GM23248 (cell line): ENCODE results near the gene MIA3. TPM values are rescaled to one million over a fixed set of nuclear protein-coding genes. Genes with fewer than 3 reads are reported as not detected.

Experiments
- DNase-seq: peaks from one replicate; pipeline ENCODE4 v3.0.0-alpha.2; 2015
- H2AFZ ChIP-seq: fragments of 200-600 bp; sonication (generic); 2 replicates; pipeline ENCODE4 v1.6.1; 2016; ENCODE audit warnings: antibody characterized with exemption
- H3F3A ChIP-seq: fragments of 200-600 bp; sonication (generic); 2 replicates; pipeline ENCODE4 v1.6.1; 2016; ENCODE audit warnings: mild to moderate bottlenecking, antibody characterized with exemption, mixed run types; ENCODE audit not compliant: insufficient read depth
- H3K27ac ChIP-seq: fragments of 200-600 bp; sonication (generic); 2 replicates; pipeline ENCODE4 v1.5.1; 2016; ENCODE audit warnings: mild to moderate bottlenecking
- H3K27me3 ChIP-seq: fragments of 200-600 bp; sonication (generic); replicated peaks from 2 replicates; pipeline ENCODE4 v1.6.1; 2016; ENCODE audit warnings: mild to moderate bottlenecking; ENCODE audit not compliant: insufficient read depth
- H3K36me3 ChIP-seq: fragments of 200-600 bp; sonication (generic); 2 replicates; pipeline ENCODE4 v1.6.1; 2016; ENCODE audit warnings: low read depth, mild to moderate bottlenecking
- H3K4me1 ChIP-seq: fragments of 200-600 bp; sonication (generic); 2 replicates; pipeline ENCODE4 v1.6.1; 2016; ENCODE audit warnings: mild to moderate bottlenecking; ENCODE audit not compliant: insufficient read depth
- H3K4me2 ChIP-seq: fragments of 200-600 bp; sonication (generic); one replicate; pipeline ENCODE4 v1.6.1; 2016; ENCODE audit warnings: mild to moderate bottlenecking; ENCODE audit not compliant: unreplicated experiment
- H3K4me3 ChIP-seq: fragments of 200-600 bp; sonication (generic); 2 replicates; pipeline ENCODE4 v1.5.1; 2016; ENCODE audit warnings: mild to moderate bottlenecking
- H3K79me2 ChIP-seq: fragments of 200-600 bp; sonication (generic); 2 replicates; pipeline ENCODE4 v1.6.1; 2016; ENCODE audit warnings: mild to moderate bottlenecking; ENCODE audit not compliant: insufficient read depth
- H3K9ac ChIP-seq: fragments of 200-600 bp; sonication (generic); 2 replicates; pipeline ENCODE4 v1.6.1; 2016; ENCODE audit warnings: mild to moderate bottlenecking
- H3K9me2 ChIP-seq: fragments of 200-600 bp; sonication (generic); 2 replicates; pipeline ENCODE4 v1.6.1; 2016; ENCODE audit warnings: mixed run types, mild to moderate bottlenecking, moderate library complexity; ENCODE audit not compliant: insufficient read depth
- H3K9me3 ChIP-seq: fragments of 200-600 bp; sonication (generic); one replicate; pipeline ENCODE4 v1.6.1; 2017; ENCODE audit warnings: low read depth
- H4K20me1 ChIP-seq: fragments of 200-600 bp; sonication (generic); 2 replicates; pipeline ENCODE4 v1.6.0; 2016; ENCODE audit not compliant: insufficient read depth
- EZH2 ChIP-seq: fragments of 200-600 bp; sonication (generic); IDR thresholded peaks from 2 replicates; pipeline ENCODE4 v1.6.1; 2018; ENCODE audit warnings: antibody characterized with exemption, mild to moderate bottlenecking; ENCODE audit not compliant: insufficient read depth, poor library complexity, severe bottlenecking
- EZH2phosphoT487 ChIP-seq: fragments of 200-600 bp; sonication (generic); IDR thresholded peaks from 2 replicates; pipeline ENCODE4 v1.6.1; 2018; ENCODE audit warnings: antibody characterized with exemption, moderate library complexity, mild to moderate bottlenecking, low read depth; ENCODE audit not compliant: insufficient read depth
- WGBS, 2 experiments: methylation state at CpG; one replicate each; pipeline ENCODE4 v1.1.6; 2015 to 2017; ENCODE audit warnings: low lambda C conversion rate in 2 of 2, low coverage in 1 of 2; ENCODE audit errors: missing lambda C conversion rate in 2 of 2; 5-methylcytosine and 5-hydroxymethylcytosine counted together
- in situ Hi-C: fragments of 300-500 bp; cut with MboI; formaldehyde crosslinking; loops from 2 replicates; pipeline ENCODE4 v1.15.0; 2020
- polyA plus RNA-seq: library from polyadenylated mRNA; unstranded; fragments of >200 nt; fragmentation: Nextera tagmentation; extraction: Ambion mirVana; gene quantifications from 2 replicates; pipeline ENCODE4 v1.2.1, GENCODE V29; 2016
- total RNA-seq: library from RNA; depleted of rRNA; stranded (reverse); fragments of >200 nt; shearing (Covaris generic); gene quantifications from 2 replicates; pipeline ENCODE4 v1.2.3, GENCODE V29; 2014

Gene MIA3
- total and polyA plus RNA-seq, 2 experiments from 2014 or later: 35.8 to 47.5 TPM

- 71 to 76% methylated on average over 2 of the region's 2 CpGs for WGBS, 2 experiments
- H4K20me1 ChIP-seq: no peaks in the 10 kb centered on the region
- in situ Hi-C loops: no loop called here
Observed at GRCh38 chr1:222620566-222620965, 2.7 kb downstream of the MIA3 start.

GRCh38 chr1:222622765-222623164 lies 4.9 kb downstream of the MIA3 start:
- WGBS, 2 experiments: 94 to 97% methylated on average over 5 of the region's 5 CpGs

More at GRCh38 chr1:222620566-222620965, 2.7 kb downstream of the MIA3 start:
- Histone ChIP-seq H3K9me3 (no peaks in the 10 kb centered on the region), H3K27ac (no peak overlapping the region), H3K4me1 (peaks cover 13% of the 10 kb centered on the region), H3K9ac (no peak overlapping the region), H3K4me3 (no peak overlapping the region), H3F3A (peaks cover 26% of the 10 kb centered on the region), H3K4me2 (no peak overlapping the region), H3K79me2 (peaks cover 57% of the 10 kb centered on the region), H3K27me3 (no peaks in the 10 kb centered on the region), H2AFZ (no peak overlapping the region), H3K9me2 (no peaks in the 10 kb centered on the region), H3K36me3 (peaks cover 19% of the 10 kb centered on the region; the same call in 1 of the 2 replicates)
- no peak for DNase-seq
- no peak for TF ChIP-seq EZH2phosphoT487
- TF ChIP-seq EZH2: no peak

GRCh38 chr1:222623458-222623857 lies 5.6 kb downstream of the MIA3 start:
- no peak overlapping the region for H3K4me3 ChIP-seq
- H3K79me2 ChIP-seq: peaks cover 57% of the 10 kb centered on the region
- H3K9ac ChIP-seq: no peak overlapping the region
- no peak for TF ChIP-seq EZH2
- no peak for TF ChIP-seq EZH2phosphoT487
- H3K4me2 ChIP-seq: no peak overlapping the region
- H4K20me1 ChIP-seq: no peaks in the 10 kb centered on the region
- no peak for DNase-seq
- peaks cover 28% of the 10 kb centered on the region for H3K36me3 ChIP-seq
- in situ Hi-C loops: no loop called here
- peaks cover 29% of the 10 kb centered on the region for H3F3A ChIP-seq
- H3K4me1 ChIP-seq: peaks cover 18% of the 10 kb centered on the region
- H2AFZ ChIP-seq: no peak overlapping the region
- no peaks in the 10 kb centered on the region for H3K27me3 ChIP-seq
- no peaks in the 10 kb centered on the region for H3K9me3 ChIP-seq
- no peaks in the 10 kb centered on the region for H3K9me2 ChIP-seq
- H3K27ac ChIP-seq: no peak overlapping the region

More at GRCh38 chr1:222622765-222623164, 4.9 kb downstream of the MIA3 start:
- Histone ChIP-seq H3K9me2 (no peaks in the 10 kb centered on the region), H2AFZ (no peak overlapping the region), H3K36me3 (peaks cover 21% of the 10 kb centered on the region; the same call in 1 of the 2 replicates), H3K27me3 (no peaks in the 10 kb centered on the region), H3K4me2 (no peak overlapping the region), H3K27ac (no peak overlapping the region), H3F3A (peaks cover 26% of the 10 kb centered on the region), H3K4me1 (peaks cover 16% of the 10 kb centered on the region), H3K9me3 (no peaks in the 10 kb centered on the region), H3K9ac (no peak overlapping the region), H4K20me1 (no peaks in the 10 kb centered on the region), H3K4me3 (no peak overlapping the region), H3K79me2 (peaks cover 57% of the 10 kb centered on the region)
- TF ChIP-seq EZH2phosphoT487 (no peak), EZH2 (no peak)
- in situ Hi-C loops: no loop called here
- DNase-seq: no peak

DNA sequence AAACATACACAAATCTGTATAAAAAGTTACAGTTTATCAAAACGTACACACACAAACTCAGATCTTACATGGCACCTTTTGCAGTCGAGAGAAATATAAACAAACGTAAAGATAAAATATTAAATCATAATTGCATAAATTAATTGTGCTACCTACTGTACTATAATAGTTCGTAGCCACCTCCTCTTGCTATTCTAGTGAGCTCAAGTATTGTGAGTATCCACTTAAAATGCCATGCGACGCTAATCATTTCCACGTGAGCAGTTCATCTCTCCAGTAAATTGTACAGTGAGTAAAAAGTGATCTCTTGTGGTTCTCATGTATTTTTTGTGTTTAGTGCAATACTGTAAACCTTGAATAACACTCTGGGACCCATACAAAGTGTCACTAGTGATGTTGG lies 6.3 kb downstream of the MIA3 start:
- TF ChIP-seq EZH2phosphoT487: no peak
- TF ChIP-seq EZH2: no peak
- H3K4me2 ChIP-seq: no peak overlapping the region
- 80 to 82% methylated on average over 7 of the region's 7 CpGs for WGBS, 2 experiments
- H3K79me2 ChIP-seq: peaks cover 50% of the 10 kb centered on the region
- H3K4me3 ChIP-seq: no peak overlapping the region
- H3K4me1 ChIP-seq: peaks cover 17% of the 10 kb centered on the region
- H4K20me1 ChIP-seq: no peaks in the 10 kb centered on the region
- no peaks in the 10 kb centered on the region for H3K27me3 ChIP-seq
- no peak overlapping the region for H3K9ac ChIP-seq
- H3K9me3 ChIP-seq: no peaks in the 10 kb centered on the region
- H3K27ac ChIP-seq: no peak overlapping the region
- in situ Hi-C loops: no loop called here
- peaks cover 34% of the 10 kb centered on the region for H3K36me3 ChIP-seq
- H2AFZ ChIP-seq: no peak overlapping the region
- DNase-seq: no peak
- no peaks in the 10 kb centered on the region for H3K9me2 ChIP-seq
- H3F3A ChIP-seq: peaks cover 22% of the 10 kb centered on the region

GRCh38 chr1:222627232-222627631 lies 9.3 kb downstream of the MIA3 start:
- H3K79me2 ChIP-seq: peaks cover 25% of the 10 kb centered on the region
- peaks cover 37% of the 10 kb centered on the region for H3K36me3 ChIP-seq
- TF ChIP-seq EZH2 (no peak), EZH2phosphoT487 (no peak)
- WGBS, 2 experiments: 3 to 5% methylated on average over 6 of the region's 6 CpGs
- peak overlapping the region; percentile 50 for H3K9ac ChIP-seq
- H3K4me2 ChIP-seq: peak overlapping the region; percentile 42
- H3F3A ChIP-seq: peaks cover 24% of the 10 kb centered on the region
- DNase-seq: peak; percentile 96
- no peaks in the 10 kb centered on the region for H3K27me3 ChIP-seq
- peak overlapping the region; percentile 81 for H3K27ac ChIP-seq
- H3K4me1 ChIP-seq: peaks cover 21% of the 10 kb centered on the region
- no peaks in the 10 kb centered on the region for H3K9me2 ChIP-seq
- H3K9me3 ChIP-seq: no peaks in the 10 kb centered on the region
- H4K20me1 ChIP-seq: no peaks in the 10 kb centered on the region
- H3K4me3 ChIP-seq: no peak overlapping the region; the same call in 1 of the 2 replicates
- H2AFZ ChIP-seq: no peak overlapping the region
- in situ Hi-C loops: loop anchor here (25.0 kb wide), 1 partner anchor 1140 kb away; no protein-coding TSS in a partner anchor
